PFSK-1 (cell line): ENCODE data around the gene TSPAN5.

Experiments
- FOXP2 ChIP-seq: optimal IDR thresholded peaks from 2 replicates; pipeline ENCODE3; 2011; ENCODE audit warnings: borderline replicate concordance, control low read depth, inconsistent platforms; ENCODE audit not compliant: insufficient read depth; ENCODE audit errors: extremely low read length, extremely low read depth
- POLR2AphosphoS5 ChIP-seq: IDR thresholded peaks from 2 replicates; pipeline ENCODE4 v1.6.1; 2012; ENCODE audit warnings: low read depth, mild to moderate bottlenecking, control low read depth, low read length, moderate library complexity
- REST ChIP-seq, 2 experiments: IDR thresholded peaks; 2 replicates each; pipeline versions ENCODE4 v1.6.1 to v1.8.0; 2011 to 2012; ENCODE audit warnings: low read depth in 2 of 2, low read length in 2 of 2, control low read depth in 1 of 2, inconsistent platforms in 1 of 2, mild to moderate bottlenecking in 1 of 2, moderate library complexity in 1 of 2; ENCODE audit not compliant: insufficient read depth in 1 of 2
- SIN3A ChIP-seq: IDR thresholded peaks from 2 replicates; pipeline ENCODE4 v1.6.1; 2012; ENCODE audit warnings: mild to moderate bottlenecking, low read length, moderate library complexity, borderline replicate concordance; ENCODE audit not compliant: insufficient read depth
- TAF1 ChIP-seq: IDR thresholded peaks from 2 replicates; pipeline ENCODE4 v1.6.1; 2012; ENCODE audit warnings: low read length, control low read depth, borderline replicate concordance; ENCODE audit not compliant: insufficient read depth

The TSPAN5 gene

DNA sequence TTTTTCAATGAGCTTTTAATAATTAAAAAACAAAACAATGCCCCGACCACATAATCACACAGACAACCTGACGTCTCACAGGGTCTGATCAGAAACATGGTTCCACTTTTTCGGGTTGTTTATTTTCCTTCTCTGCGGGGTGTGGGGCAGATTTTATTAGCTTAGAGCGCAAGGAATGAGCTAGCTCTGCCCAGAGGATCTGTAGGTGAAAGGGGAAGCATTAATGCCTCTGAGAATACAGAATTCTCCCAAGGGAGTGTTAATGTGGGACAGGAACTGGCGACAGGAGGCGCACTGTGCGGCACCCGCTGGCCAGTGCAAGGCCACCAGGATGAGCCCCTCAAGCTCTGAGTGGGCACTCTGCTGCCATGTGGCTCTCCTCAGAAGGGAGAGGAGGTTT, 181.5 kb downstream of the TSPAN5 start:
- no peak for TF ChIP-seq TAF1
- no peak for TF ChIP-seq SIN3A
- TF ChIP-seq FOXP2: no peak
- no peak for TF ChIP-seq POLR2AphosphoS5
- no peak for TF ChIP-seq REST (IDR thresholded peaks at IDR 0.05; ENCODE audit: insufficient read depth in 1 of 2, low read depth in 2 of 2, low read length in 2 of 2)

DNA sequence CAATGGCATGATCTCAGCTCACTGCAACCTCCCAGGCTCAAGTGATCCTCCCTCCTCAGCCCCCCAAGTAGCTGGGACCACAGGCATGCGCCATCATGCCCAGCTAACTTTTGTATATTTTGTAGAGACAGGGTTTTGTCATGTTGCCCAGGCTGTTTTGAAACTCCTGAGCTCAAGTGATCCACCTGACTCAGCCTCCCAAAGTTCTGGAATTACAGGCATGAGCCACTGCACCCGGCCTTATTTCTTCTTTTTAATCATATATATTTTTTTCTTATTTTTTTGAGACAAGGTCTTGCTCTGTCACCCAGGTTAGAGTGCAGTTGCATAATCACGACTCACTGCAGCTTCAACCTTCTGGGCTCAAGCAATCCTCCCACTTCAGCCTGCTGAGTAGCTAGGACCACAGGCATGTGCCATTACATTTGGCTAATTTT, 184.0 kb downstream of the TSPAN5 start:
- TF ChIP-seq TAF1 (no peak), FOXP2 (no peak), REST (IDR thresholded peaks at IDR 0.05; ENCODE audit: insufficient read depth in 1 of 2, low read depth in 2 of 2, low read length in 2 of 2) (no peak), SIN3A (no peak), POLR2AphosphoS5 (no peak)

DNA sequence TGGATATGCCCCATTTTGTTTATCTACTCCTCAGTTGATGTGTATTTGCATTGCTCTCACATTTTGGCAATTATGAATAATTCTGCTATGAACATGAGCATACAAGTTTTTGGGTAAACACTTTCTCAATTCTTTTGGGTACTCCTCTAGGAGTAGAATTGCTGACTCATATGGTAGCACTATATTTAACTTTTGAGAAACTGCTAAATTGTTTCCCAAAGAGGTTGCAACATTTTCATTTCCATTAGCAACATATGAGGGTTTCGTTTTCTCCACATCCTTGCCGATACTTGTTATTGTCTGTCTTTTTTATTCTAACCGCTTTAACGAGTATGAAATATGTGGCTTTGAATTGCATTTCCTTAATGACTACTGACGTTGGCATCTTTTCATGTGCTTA, 185.4 kb downstream of the TSPAN5 start:
- TF ChIP-seq FOXP2: no peak
- no peak for TF ChIP-seq TAF1
- TF ChIP-seq SIN3A: no peak
- TF ChIP-seq REST (IDR thresholded peaks at IDR 0.05; ENCODE audit: insufficient read depth in 1 of 2, low read depth in 2 of 2, low read length in 2 of 2): no peak
- TF ChIP-seq POLR2AphosphoS5: no peak

DNA sequence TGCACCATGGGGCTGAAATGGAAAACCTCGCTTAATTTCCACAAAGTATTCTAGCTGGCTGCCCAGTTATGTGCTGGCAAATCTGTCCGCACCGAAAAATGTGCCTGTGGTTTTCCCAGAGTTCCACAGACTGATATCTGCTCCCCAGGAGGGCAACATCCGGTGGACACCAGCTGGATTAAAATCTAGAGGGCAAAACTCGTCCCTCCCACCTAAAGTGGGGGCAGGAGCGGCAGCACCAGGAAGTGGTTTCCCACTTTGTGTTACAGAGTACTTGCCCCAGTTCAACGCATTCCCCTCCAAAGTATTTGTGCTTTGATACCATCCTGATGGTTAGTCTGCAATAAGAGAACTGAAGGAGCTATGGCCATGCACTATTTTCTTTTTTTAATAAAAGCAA, 187.6 kb downstream of the TSPAN5 start:
- TF ChIP-seq REST (IDR thresholded peaks at IDR 0.05; ENCODE audit: insufficient read depth in 1 of 2, low read depth in 2 of 2, low read length in 2 of 2): no peak
- TF ChIP-seq POLR2AphosphoS5: no peak
- no peak for TF ChIP-seq SIN3A
- TF ChIP-seq TAF1: no peak
- TF ChIP-seq FOXP2: no peak

GRCh38 chr4:98470366-98470765, 188.0 kb downstream of the TSPAN5 start:
- no peak for TF ChIP-seq SIN3A
- TF ChIP-seq TAF1: no peak
- no peak for TF ChIP-seq FOXP2
- no peak for TF ChIP-seq REST (IDR thresholded peaks at IDR 0.05; ENCODE audit: insufficient read depth in 1 of 2, low read depth in 2 of 2, low read length in 2 of 2)
- TF ChIP-seq POLR2AphosphoS5: no peak
